A549 (cell line): ENCODE data around the gene LRP5. TPM values are rescaled to one million over a fixed set of nuclear protein-coding genes. Genes with fewer than 3 reads are reported as not detected.

Source experiments
- ATAC-seq, 2 experiments: fragments of 200-7000 bp in 1 of 2; fragments of >200 bp in 1 of 2; cut with Nextera tagmentation in 1 of 2; cut with Tn5 transposase in 1 of 2; 3 replicates each; pipeline versions ENCODE4 v1.8.0 to v1.9.1; 2018 to 2020; ENCODE audit warnings: mild to moderate bottlenecking in 1 of 2, moderate library complexity in 1 of 2
- CTCF ChIA-PET: fragments of 300-600 bp; sonication (Branson Sonifier 250); formaldehyde crosslinking; extraction: SDS; loops from one replicate; lab custom pipeline; 2021; ENCODE audit warnings: antibody characterized with exemption, inconsistent platforms; lab: Yijun Ruan, JAX
- POLR2A ChIA-PET: fragments of 350-600 bp; formaldehyde crosslinking; extraction: SDS; loops from one replicate; lab custom pipeline; 2021; ENCODE audit warnings: antibody characterized with exemption, inconsistent platforms; lab: Yijun Ruan, JAX
- DNase-seq, 2 experiments: peaks; one replicate each; pipeline versions ENCODE4 v3.0.0 to v3.0.0-alpha.2; 2011 to 2016; ENCODE audit warnings: low read depth in 1 of 2, low spot score in 1 of 2
- FAIRE-seq: peaks from 2 replicates; lab custom pipeline; 2011; peaks lifted over from hg19 to GRCh38; lab: Jason Lieb, UNC
- H3K27ac ChIP-seq, 2 experiments: fragments of >200 bp; sonication (Bioruptor Twin); formaldehyde crosslinking; 3 replicates each; pipeline ENCODE4 v1.5.1; 2016 to 2017
- H3K4me1 ChIP-seq: fragments of >200 bp; sonication (Bioruptor Twin); formaldehyde crosslinking; 3 replicates; pipeline ENCODE4 v1.6.1; 2016
- H3K4me2 ChIP-seq: fragments of >200 bp; sonication (Bioruptor Twin); formaldehyde crosslinking; 3 replicates; pipeline ENCODE4 v1.6.1; 2016
- H3K4me3 ChIP-seq: fragments of >200 bp; sonication (Bioruptor Twin); formaldehyde crosslinking; 3 replicates; pipeline ENCODE4 v1.5.1; 2016
- H3K9me3 ChIP-seq: fragments of >200 bp; sonication (Bioruptor Twin); formaldehyde crosslinking; 3 replicates; pipeline ENCODE4 v1.6.1; 2016
- BHLHE40 ChIP-seq: IDR thresholded peaks from 2 replicates; pipeline ENCODE4 v1.6.1; 2012; ENCODE audit warnings: low read depth, low read length, inconsistent platforms
- CHD2 ChIP-seq: fragments of 150-350 bp; IDR thresholded peaks from 2 replicates; pipeline ENCODE4 v1.6.1; 2014; ENCODE audit warnings: low read length; ENCODE audit not compliant: partially characterized antibody
- E2F6 ChIP-seq: IDR thresholded peaks from 2 replicates; pipeline ENCODE4 v1.6.1; 2012; ENCODE audit warnings: low read depth, borderline replicate concordance
- EHF ChIP-seq: fragments of 250-450 bp; sonication (Bioruptor Pico); IDR thresholded peaks from 2 replicates; pipeline ENCODE4 v1.5.0; 2020; ENCODE audit warnings: mild to moderate bottlenecking
- EP300 ChIP-seq, 2 experiments: fragments of >200 bp; sonication (Bioruptor Twin); formaldehyde crosslinking; IDR thresholded peaks; 2 replicates in 1 of 2; 3 replicates in 1 of 2; pipeline ENCODE4 v1.6.1; 2016 to 2017
- ESRRA ChIP-seq: fragments of 150-350 bp; IDR thresholded peaks from 2 replicates; pipeline ENCODE4 v1.6.1; 2014; ENCODE audit warnings: mild to moderate bottlenecking, low read length, borderline replicate concordance
- GATA3 ChIP-seq: IDR thresholded peaks from 2 replicates; pipeline ENCODE4 v1.6.1; 2012; ENCODE audit warnings: borderline replicate concordance
- HDAC2 ChIP-seq: fragments of 200-600 bp; sonication (generic); IDR thresholded peaks from 2 replicates; pipeline ENCODE4 v1.6.1; 2016
- HES2 ChIP-seq: fragments of >200 bp; sonication (Bioruptor Twin); formaldehyde crosslinking; IDR thresholded peaks from 2 replicates; pipeline ENCODE4 v1.6.1; 2016
- HEYL ChIP-seq: fragments of 250-450 bp; sonication (Bioruptor Pico); IDR thresholded peaks from 2 replicates; pipeline ENCODE4 v1.8.0; 2021; ENCODE audit warnings: mild to moderate bottlenecking, moderate library complexity
- HOXB13 ChIP-seq: fragments of 250-450 bp; sonication (Bioruptor Pico); IDR thresholded peaks from 2 replicates; pipeline ENCODE4 v1.5.0; 2020; ENCODE audit warnings: low read depth, mild to moderate bottlenecking, moderate library complexity
- HOXB5 ChIP-seq: fragments of 250-450 bp; sonication (Bioruptor Pico); IDR thresholded peaks from 2 replicates; pipeline ENCODE4 v1.5.0; 2020; ENCODE audit warnings: mild to moderate bottlenecking, moderate library complexity
- KDM5A ChIP-seq: fragments of 200-600 bp; sonication (generic); IDR thresholded peaks from 2 replicates; pipeline ENCODE4 v1.6.1; 2016; ENCODE audit warnings: antibody characterized with exemption, mild to moderate bottlenecking
- MAX ChIP-seq: IDR thresholded peaks from 2 replicates; pipeline ENCODE4 v1.6.1; 2012
- MYC ChIP-seq: IDR thresholded peaks from 2 replicates; pipeline ENCODE4 v1.6.1; 2012; ENCODE audit warnings: mild to moderate bottlenecking, inconsistent platforms, low read length, improper control_type of control experiment, borderline replicate concordance
- NPAS2 ChIP-seq: fragments of 250-450 bp; sonication (Bioruptor Pico); IDR thresholded peaks from 2 replicates; pipeline ENCODE4 v1.8.0; 2022; ENCODE audit warnings: mild to moderate bottlenecking, moderate library complexity, borderline replicate concordance
- POLR2A ChIP-seq: IDR thresholded peaks from 2 replicates; pipeline ENCODE4 v1.6.1; 2012; ENCODE audit warnings: mild to moderate bottlenecking, low read length
- POLR2AphosphoS2 ChIP-seq: conservative IDR thresholded peaks from 2 replicates; pipeline ENCODE4 v1.6.1; 2012; ENCODE audit warnings: low read length, improper control_type of control experiment, inconsistent platforms
- RAD21 ChIP-seq, 2 experiments: fragments of >200 bp in 1 of 2; sonication (Bioruptor Twin) in 1 of 2; formaldehyde crosslinking in 1 of 2; IDR thresholded peaks in 1 of 2; conservative IDR thresholded peaks in 1 of 2; 2 replicates in 1 of 2; 3 replicates in 1 of 2; pipeline ENCODE4 v1.6.1; 2012 to 2018; ENCODE audit warnings: inconsistent platforms in 1 of 2
- RCOR1 ChIP-seq: fragments of 150-350 bp; IDR thresholded peaks from 2 replicates; pipeline ENCODE4 v1.6.1; 2014; ENCODE audit warnings: antibody characterized with exemption, low read length, low read depth
- REST ChIP-seq: fragments of 200-600 bp; sonication (generic); IDR thresholded peaks from 2 replicates; pipeline ENCODE4 v1.6.1; 2016; ENCODE audit warnings: antibody characterized with exemption, mild to moderate bottlenecking, moderate library complexity
- RNF2 ChIP-seq: fragments of 200-600 bp; sonication (generic); IDR thresholded peaks from 2 replicates; pipeline ENCODE4 v1.6.1; 2016; ENCODE audit warnings: low read depth, mild to moderate bottlenecking, antibody characterized with exemption, moderate library complexity, borderline replicate concordance
- SMC3 ChIP-seq: fragments of >200 bp; sonication (Bioruptor Twin); formaldehyde crosslinking; IDR thresholded peaks from 3 replicates; pipeline ENCODE4 v1.6.1; 2018; ENCODE audit warnings: inconsistent platforms
- TFCP2L1 ChIP-seq: fragments of 250-450 bp; sonication (Bioruptor Pico); IDR thresholded peaks from 2 replicates; pipeline ENCODE4 v1.5.0; 2021; ENCODE audit warnings: mild to moderate bottlenecking
- TP53 ChIP-seq: fragments of 250-450 bp; sonication (Bioruptor Pico); IDR thresholded peaks from 2 replicates; pipeline ENCODE4 v1.5.0; 2021; ENCODE audit warnings: mild to moderate bottlenecking, moderate library complexity
- ZFP36 ChIP-seq: fragments of 450-650 bp; IDR thresholded peaks from 2 replicates; pipeline ENCODE4 v1.6.1; 2014; ENCODE audit warnings: borderline replicate concordance; ENCODE audit not compliant: partially characterized antibody
- ZNF302 ChIP-seq: fragments of 250-450 bp; sonication (Bioruptor Pico); IDR thresholded peaks from 2 replicates; pipeline ENCODE4 v1.9.0; 2021; ENCODE audit warnings: inconsistent platforms, mild to moderate bottlenecking, moderate library complexity
- WGBS: methylation state at CpG from one replicate; pipeline ENCODE4 v1.1.6; 2017; ENCODE audit errors: missing lambda C conversion rate; 5-methylcytosine and 5-hydroxymethylcytosine counted together
- polyA plus RNA-seq, 4 experiments: library from polyadenylated mRNA; depleted of rRNA in 3 of 4; stranded (reverse); fragments of >200 nt; fragmentation: RNase III in 1 of 4; extraction: RNeasy Plus Mini Kit Qiagen cat#74134 plus additional on column Dnase treatment in 1 of 4; gene quantifications; 2 replicates in 3 of 4; 3 replicates in 1 of 4; pipeline ENCODE4 v1.2.3, GENCODE V29; 2011 to 2017

Gene LRP5
- polyA plus RNA-seq, 2 of the 4 experiments (the other 2 are of a cell fraction) = 10.9 to 32.3 TPM

GRCh38 chr11:68379206-68379605 is 66.8 kb downstream of the LRP5 start:
- no peak overlapping the region for H3K4me3 ChIP-seq
- no peak for TF ChIP-seq GATA3
- TF ChIP-seq POLR2AphosphoS2 = no peak
- no peak for TF ChIP-seq MYC
- no peak for TF ChIP-seq EP300 (IDR thresholded peaks at IDR 0.05)
- no peak for TF ChIP-seq HOXB5 (CRISPR knock-in tag)
- no peak for TF ChIP-seq HES2
- no peak for TF ChIP-seq POLR2A
- no peak for TF ChIP-seq REST
- no peak for TF ChIP-seq TP53 (CRISPR knock-in tag)
- TF ChIP-seq MAX = no peak
- TF ChIP-seq RAD21 (conservative IDR thresholded peaks at IDR 0.05 in 1 of 2, IDR thresholded peaks at IDR 0.05 in 1 of 2) = no peak
- no peak for TF ChIP-seq CHD2
- no peak for TF ChIP-seq KDM5A
- no peak for TF ChIP-seq ZFP36
- WGBS = 85% methylated on average over 11 of the region's 11 CpGs
- ChIA-PET CTCF (interaction anchor here (1.5 to 7.5 kb wide), 2 partner anchors 21 to 122 kb away, joined by 5 to 81 read pairs; no protein-coding TSS in a partner anchor), POLR2A (no interaction called here)
- ATAC-seq = no peak
- DNase-seq = no peak
- 0 out of 3 replicates have a peak overlapping the region, but pooled peaks have one; percentile 76 for H3K4me2 ChIP-seq
- H3K4me1 ChIP-seq = peaks cover 39% of the 10 kb centered on the region
- FAIRE-seq = no peak
- H3K9me3 ChIP-seq = no peaks in the 10 kb centered on the region
- peak overlapping the region in 1 of 2 experiments; percentile 83; a peak in 4 of 6 replicates for H3K27ac ChIP-seq

- ATAC-seq = peak; percentile 6 to 26; a peak in 5 of 6 replicates
- POLR2A ChIA-PET = interaction anchor here (0.6 to 1.3 kb wide), 3 partner anchors 25 to 124 kb away, joined by 3 to 6 read pairs (median 5); partner anchors contain the start of gene C11orf24
- H3K27ac ChIP-seq = peak overlapping the region; percentile 68 to 83
- CTCF ChIA-PET = interaction anchor here (0.8 to 9.2 kb wide), 8 partner anchors 14 to 172 kb away, joined by 4 to 96 read pairs (median 14); partner anchors contain the start of gene C11orf24
- no peaks in the 10 kb centered on the region for H3K9me3 ChIP-seq
- WGBS = 67% methylated on average over 22 of the region's 26 CpGs
- no peak for FAIRE-seq
- TF ChIP-seq RCOR1 (no peak), MYC (0 out of 2 replicates have a peak, but pooled peaks have one; percentile 2), RAD21 (conservative IDR thresholded peaks at IDR 0.05 in 1 of 2, IDR thresholded peaks at IDR 0.05 in 1 of 2) (peak; percentile 28 to 51; a peak in 3 of 5 replicates), TFCP2L1 (no peak), BHLHE40 (no peak), EHF (CRISPR knock-in tag) (peak; percentile 39; the same call in 1 of the 2 replicates), HEYL (CRISPR knock-in tag) (no peak), RNF2 (no peak), HOXB13 (CRISPR knock-in tag) (no peak), ZNF302 (CRISPR knock-in tag) (no peak), ESRRA (no peak), SMC3 (peak; percentile 14; the same call in 1 of the 3 replicates), NPAS2 (CRISPR knock-in tag) (no peak), REST (no peak), POLR2A (no peak), E2F6 (no peak), HDAC2 (no peak)
- peak; percentile 35 to 68 for DNase-seq
- H3K4me3 ChIP-seq = no peak overlapping the region
- peak overlapping the region; percentile 76 for H3K4me2 ChIP-seq
- H3K4me1 ChIP-seq = peaks cover 39% of the 10 kb centered on the region
These were observed 68.6 kb downstream of the LRP5 start for GRCh38 chr11:68380786-68381622.
